IMR-90 (cell line): ENCODE data around the gene GAREM1.

ENCODE experiments used
- CEBPB ChIP-seq: IDR thresholded peaks from 2 replicates; pipeline ENCODE4 v1.6.1; 2012; ENCODE audit warnings: low read depth, low read length, improper control_type of control experiment
- CTCF ChIP-seq: conservative IDR thresholded peaks from 2 replicates; pipeline ENCODE4 v1.5.1; 2012; ENCODE audit warnings: mild to moderate bottlenecking, low read depth, low read length, improper control_type of control experiment
- FOS ChIP-seq: fragments of 150-350 bp; IDR thresholded peaks from 2 replicates; pipeline ENCODE4 v1.6.1; 2016; ENCODE audit warnings: low read depth, low read length
- MAZ ChIP-seq: IDR thresholded peaks from 2 replicates; pipeline ENCODE4 v1.6.1; 2012; ENCODE audit warnings: low read depth, mild to moderate bottlenecking, low read length, improper control_type of control experiment, moderate library complexity, borderline replicate concordance
- POLR2A ChIP-seq: IDR thresholded peaks from 2 replicates; pipeline ENCODE4 v1.6.1; 2012; ENCODE audit warnings: mild to moderate bottlenecking, low read depth, low read length
- RAD21 ChIP-seq: IDR thresholded peaks from 2 replicates; pipeline ENCODE4 v1.6.1; 2012; ENCODE audit warnings: low read length, improper control_type of control experiment

- TF ChIP-seq RAD21 (no peak), POLR2A (no peak), CTCF (no peak), CEBPB (peak; percentile 47; the same call in 1 of the 2 replicates), FOS (no peak), MAZ (no peak)
These were observed 167.3 kb downstream of the GAREM1 start for GRCh38 chr18:32303400-32303799.
